ENCODE results near the gene KCNC3.

KCNC3 gene

GRCh38 chr19:50328224-50328872 is 829 bp downstream of the KCNC3 start:
- in situ Hi-C loops (cut with MboI; ENCODE audit: low sequenced_read_pairs), result no loop called here

GRCh38 chr19:50327461-50328223 is 1.5 kb downstream of the KCNC3 start:
- in situ Hi-C loops (cut with MboI; ENCODE audit: low sequenced_read_pairs), result no loop called here

- in situ Hi-C loops (cut with MboI; ENCODE audit: low sequenced_read_pairs), result no loop called here
These were observed 2.2 kb downstream of the KCNC3 start for GRCh38 chr19:50327013-50327412.

GRCh38 chr19:50326101-50326664 is 3.0 kb downstream of the KCNC3 start:
- in situ Hi-C loops (cut with MboI; ENCODE audit: low sequenced_read_pairs), result no loop called here

GRCh38 chr19:50325310-50326100 is 3.7 kb downstream of the KCNC3 start:
- in situ Hi-C loops (cut with MboI; ENCODE audit: low sequenced_read_pairs), result no loop called here

- in situ Hi-C loops (cut with MboI; ENCODE audit: low sequenced_read_pairs), result no loop called here
These were observed 4.8 kb downstream of the KCNC3 start for GRCh38 chr19:50324331-50324730.

GRCh38 chr19:50323782-50324133 is 5.4 kb downstream of the KCNC3 start:
- in situ Hi-C loops (cut with MboI; ENCODE audit: low sequenced_read_pairs), result no loop called here

GRCh38 chr19:50322931-50323781 is 6.0 kb downstream of the KCNC3 start:
- in situ Hi-C loops (cut with MboI; ENCODE audit: low sequenced_read_pairs), result no loop called here

GRCh38 chr19:50322234-50322633 is 6.9 kb downstream of the KCNC3 start:
- in situ Hi-C loops (cut with MboI; ENCODE audit: low sequenced_read_pairs), result no loop called here

- in situ Hi-C loops (cut with MboI; ENCODE audit: low sequenced_read_pairs), result no loop called here
These were observed 7.3 kb downstream of the KCNC3 start for GRCh38 chr19:50321831-50322230.

- in situ Hi-C loops (cut with MboI; ENCODE audit: low sequenced_read_pairs), result no loop called here
These were observed 8.6 kb downstream of the KCNC3 start for GRCh38 chr19:50320596-50320995.

GRCh38 chr19:50320051-50320450 is 9.1 kb downstream of the KCNC3 start:
- in situ Hi-C loops (cut with MboI; ENCODE audit: low sequenced_read_pairs), result no loop called here

- in situ Hi-C loops (cut with MboI; ENCODE audit: low sequenced_read_pairs), result no loop called here
These were observed 10.0 kb downstream of the KCNC3 start for GRCh38 chr19:50319156-50319555.

GRCh38 chr19:50318438-50318837 is 10.7 kb downstream of the KCNC3 start:
- in situ Hi-C loops (cut with MboI; ENCODE audit: low sequenced_read_pairs), result no loop called here

GRCh38 chr19:50317115-50317514 is 12.1 kb downstream of the KCNC3 start:
- in situ Hi-C loops (cut with MboI; ENCODE audit: low sequenced_read_pairs), result no loop called here

- in situ Hi-C loops (cut with MboI; ENCODE audit: low sequenced_read_pairs), result no loop called here
These were observed 13.3 kb downstream of the KCNC3 start for GRCh38 chr19:50315773-50316448.

- in situ Hi-C loops (cut with MboI; ENCODE audit: low sequenced_read_pairs), result no loop called here
These were observed 14.2 kb downstream of the KCNC3 start for GRCh38 chr19:50314724-50315708.

- in situ Hi-C loops (cut with MboI; ENCODE audit: low sequenced_read_pairs), result no loop called here
These were observed 15.2 kb downstream of the KCNC3 start for GRCh38 chr19:50313812-50314536.

All from hTERT RPE-1 (cell line).